Measurements from ENCODE around the gene MYO7B.

The MYO7B gene

GRCh38 chr2:127638361-127639110 lies 103.1 kb downstream of the MYO7B start:
- no peak for DNase-seq (ENCODE audit: low spot score)

GRCh38 chr2:127639111-127639474 lies 103.6 kb downstream of the MYO7B start:
- no peak for DNase-seq (ENCODE audit: low spot score)

GRCh38 chr2:127640082-127641072 lies 104.9 kb downstream of the MYO7B start:
- DNase-seq (ENCODE audit: low spot score): no peak

GRCh38 chr2:127641133-127641532 lies 105.7 kb downstream of the MYO7B start:
- no peak for DNase-seq (ENCODE audit: low spot score)

- DNase-seq (ENCODE audit: low spot score): no peak
Measured at GRCh38 chr2:127641846-127642507, 106.5 kb downstream of the MYO7B start.

GRCh38 chr2:127642706-127643438 lies 107.4 kb downstream of the MYO7B start:
- no peak for DNase-seq (ENCODE audit: low spot score)

GRCh38 chr2:127643439-127644065 lies 108.1 kb downstream of the MYO7B start:
- no peak for DNase-seq (ENCODE audit: low spot score)

- no peak for DNase-seq (ENCODE audit: low spot score)
Measured at GRCh38 chr2:127644066-127645025, 108.9 kb downstream of the MYO7B start.

GRCh38 chr2:127645026-127645394 lies 109.5 kb downstream of the MYO7B start:
- DNase-seq (ENCODE audit: low spot score): no peak

- DNase-seq (ENCODE audit: low spot score): no peak
Measured at GRCh38 chr2:127645395-127646291, 110.2 kb downstream of the MYO7B start, which contains the start of gene GPR17. GPR17 (plus strand) TSS chr2:127646153; CDS start chr2:127650736, 4,583 bp downstream.

- DNase-seq (ENCODE audit: low spot score): no peak
Measured at GRCh38 chr2:127646487-127647241, 111.2 kb downstream of the MYO7B start.

- DNase-seq (ENCODE audit: low spot score): peak; percentile 68
Measured at GRCh38 chr2:127647242-127648190, 112.0 kb downstream of the MYO7B start.

- DNase-seq (ENCODE audit: low spot score): no peak
Measured at GRCh38 chr2:127648321-127648720, 112.8 kb downstream of the MYO7B start.

GRCh38 chr2:127649100-127649611 lies 113.7 kb downstream of the MYO7B start:
- no peak for DNase-seq (ENCODE audit: low spot score)

- peak; percentile 84 for DNase-seq (ENCODE audit: low spot score)
Measured at GRCh38 chr2:127649684-127650040, 114.2 kb downstream of the MYO7B start.

GRCh38 chr2:127650041-127650784 lies 114.7 kb downstream of the MYO7B start:
- no peak for DNase-seq (ENCODE audit: low spot score)
